GM18870 (cell line): Measurements from ENCODE around the gene CWF19L2.
"Not testable (repeated sequence)": the region's sequence is repeated elsewhere in the genome, so short reads cannot be mapped to it uniquely, and the experiment has no call there.

Source experiments
- ATAC-seq: cut with Tn5 transposase; IDR thresholded peaks from one replicate; pipeline ENCODE4 v1.9.1; 2021; ENCODE audit warnings: moderate library complexity; ENCODE audit not compliant: unreplicated experiment

CWF19L2 gene

GRCh38 chr11:107439586-107440167 is 17.9 kb downstream of the CWF19L2 start:
- no peak for ATAC-seq

GRCh38 chr11:107438148-107438547 is 19.5 kb downstream of the CWF19L2 start:
- ATAC-seq: no peak

DNA sequence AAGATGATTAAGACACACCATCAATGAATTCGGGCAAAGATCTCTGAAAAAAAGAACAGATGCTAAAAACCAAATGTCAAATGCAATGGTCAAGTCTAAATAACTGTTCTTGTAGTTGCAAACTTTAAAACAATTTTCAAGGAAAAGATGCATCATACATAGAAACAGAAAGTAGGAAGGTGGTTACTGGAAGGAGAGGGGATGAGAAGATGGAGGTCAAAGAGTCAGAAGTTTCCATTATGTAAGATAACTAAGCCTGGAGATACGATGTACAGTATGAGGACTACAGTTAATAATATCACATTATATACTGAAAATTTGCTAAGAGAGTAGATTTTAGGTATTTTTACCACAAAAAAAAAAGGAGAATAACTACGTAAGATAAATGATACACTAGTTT is 27.1 kb downstream of the CWF19L2 start:
- ATAC-seq: no peak

DNA sequence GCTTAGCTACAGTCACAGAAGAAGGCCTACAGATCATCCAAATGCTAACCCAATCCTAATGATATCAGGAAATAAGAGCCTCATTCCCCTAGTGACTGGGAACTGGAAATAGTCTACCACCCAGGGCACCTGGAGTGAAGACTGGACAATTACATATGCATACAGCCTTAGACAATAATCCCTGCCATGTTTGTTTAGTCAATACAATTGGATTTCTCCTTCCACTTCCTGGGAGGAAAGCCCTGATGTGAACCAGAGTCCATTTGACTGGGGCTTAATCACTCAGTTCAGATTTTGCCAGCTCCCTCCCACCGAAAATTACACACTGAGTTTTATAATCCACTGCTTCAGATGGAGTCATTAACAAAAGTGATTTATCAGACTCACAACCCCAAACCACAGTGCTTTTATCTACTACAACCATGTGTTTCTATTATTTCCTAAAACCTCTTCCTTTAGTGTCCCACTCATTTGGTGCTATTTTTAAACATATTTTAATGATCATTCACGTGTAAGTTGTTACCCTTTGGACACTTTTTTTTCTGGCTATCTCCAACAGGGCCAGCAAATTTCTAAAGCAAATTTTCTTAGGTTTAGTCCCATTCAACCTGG is 29.9 kb downstream of the CWF19L2 start:
- no peak for ATAC-seq

DNA sequence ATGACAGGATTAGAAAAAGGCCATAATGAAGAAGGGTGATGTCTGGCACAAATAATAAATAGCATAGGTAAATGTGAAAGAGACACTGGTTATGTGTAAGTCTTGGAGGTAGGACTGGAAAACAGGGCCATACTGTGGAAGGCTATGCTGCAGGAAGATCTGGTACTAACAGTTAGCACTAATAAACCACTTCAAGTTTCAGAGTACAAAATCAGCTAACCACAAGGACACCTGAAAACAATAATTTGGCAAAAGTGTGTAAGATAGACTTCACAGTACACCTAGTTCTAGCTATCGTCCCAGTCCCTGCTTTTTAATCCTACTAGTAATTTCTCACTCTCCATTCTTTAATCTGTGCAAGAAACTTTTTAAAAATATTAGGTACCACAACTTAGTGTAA is 44.3 kb downstream of the CWF19L2 start:
- no peak for ATAC-seq

DNA sequence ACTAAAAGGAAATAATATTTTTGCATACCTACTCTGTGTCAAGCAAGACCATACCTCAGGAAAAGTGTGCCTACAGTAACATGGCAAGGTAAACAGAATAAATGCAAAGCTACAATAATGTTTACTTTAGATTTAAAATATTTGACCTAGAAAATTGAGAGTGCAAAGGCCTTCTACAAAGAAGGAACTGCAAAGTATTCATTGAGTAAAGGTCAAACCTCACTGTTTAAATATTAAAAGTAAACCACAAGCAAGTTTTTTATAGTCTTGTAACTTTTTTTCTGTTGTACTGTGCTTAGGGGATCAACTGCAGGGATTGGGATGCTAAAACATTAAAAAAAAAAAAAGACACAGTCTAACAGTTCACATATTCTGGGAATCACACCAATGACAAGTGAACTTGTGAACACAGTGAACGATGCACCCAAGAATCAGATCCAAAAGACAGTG is 48.8 kb downstream of the CWF19L2 start:
- ATAC-seq: peak; percentile 52

- no peak for ATAC-seq
Observed at GRCh38 chr11:107405260-107405659, 52.4 kb downstream of the CWF19L2 start.

- not testable (repeated sequence) for ATAC-seq
Observed at GRCh38 chr11:107401131-107401530, 56.5 kb downstream of the CWF19L2 start.

GRCh38 chr11:107397357-107397756 is 60.3 kb downstream of the CWF19L2 start:
- no peak for ATAC-seq

GRCh38 chr11:107392611-107393010 is 65.0 kb downstream of the CWF19L2 start:
- no peak for ATAC-seq

DNA sequence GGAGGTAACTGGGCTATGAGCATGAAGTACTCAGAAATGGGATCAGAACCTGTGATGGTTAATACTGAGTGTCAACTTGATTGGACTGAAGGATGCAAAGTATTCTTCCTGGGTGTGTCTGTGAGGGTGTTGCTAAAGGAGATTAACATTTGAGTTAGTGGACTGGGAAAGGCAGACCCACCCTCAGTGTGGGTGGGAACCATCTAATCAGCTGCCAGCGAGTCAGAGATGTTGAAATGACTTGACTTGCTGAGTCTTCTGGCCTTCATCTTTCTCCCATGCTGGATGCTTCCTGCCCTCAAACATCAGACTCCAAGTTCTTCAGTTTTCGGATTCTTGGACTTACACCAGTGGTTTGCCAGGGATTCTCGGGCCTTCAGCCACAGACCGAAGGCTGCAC is 66.9 kb downstream of the CWF19L2 start:
- ATAC-seq: not testable (repeated sequence)

DNA sequence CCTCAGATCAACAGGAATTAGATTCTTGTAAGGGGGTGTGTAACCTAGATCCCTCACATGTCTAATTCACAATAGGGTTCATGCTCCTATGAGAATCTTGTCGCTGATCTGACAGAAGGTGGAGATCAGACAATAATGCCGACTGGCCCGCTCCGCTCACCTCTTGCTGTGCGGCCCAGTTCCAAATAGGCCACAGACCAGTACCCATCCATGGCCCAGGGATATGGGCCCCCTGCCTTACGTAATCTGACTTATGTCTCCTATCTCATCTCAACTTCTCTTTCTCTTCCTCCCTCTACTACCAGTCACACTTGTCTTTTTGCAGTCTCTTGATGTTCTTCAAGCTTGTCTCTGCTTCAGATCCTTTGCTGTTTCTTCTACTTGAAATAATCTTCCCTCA is 70.0 kb downstream of the CWF19L2 start:
- no peak for ATAC-seq

- no peak for ATAC-seq
Observed at GRCh38 chr11:107385361-107385981, 72.2 kb downstream of the CWF19L2 start.

GRCh38 chr11:107384144-107384852 is 73.3 kb downstream of the CWF19L2 start:
- ATAC-seq: no peak

GRCh38 chr11:107372439-107372838 is 85.2 kb downstream of the CWF19L2 start:
- ATAC-seq: no peak

DNA sequence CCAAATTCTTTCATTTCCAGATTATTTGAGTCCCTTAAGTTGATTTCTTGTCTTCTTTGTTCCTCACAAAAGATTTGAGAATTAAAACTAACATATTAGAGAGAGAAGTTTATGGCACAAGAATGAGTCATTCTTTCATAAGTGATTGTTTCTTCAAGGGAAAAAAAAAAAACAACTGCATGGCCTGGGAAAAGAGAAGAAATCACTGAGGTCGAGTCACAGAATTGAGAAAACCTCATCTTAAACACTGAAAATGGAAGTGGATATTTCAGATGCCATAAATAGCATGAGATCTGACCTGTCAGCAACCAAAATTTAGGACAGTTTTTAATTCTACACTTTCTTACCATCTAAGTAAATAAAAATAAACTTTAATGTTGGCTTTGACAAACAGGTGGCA is 87.2 kb downstream of the CWF19L2 start:
- ATAC-seq: no peak

DNA sequence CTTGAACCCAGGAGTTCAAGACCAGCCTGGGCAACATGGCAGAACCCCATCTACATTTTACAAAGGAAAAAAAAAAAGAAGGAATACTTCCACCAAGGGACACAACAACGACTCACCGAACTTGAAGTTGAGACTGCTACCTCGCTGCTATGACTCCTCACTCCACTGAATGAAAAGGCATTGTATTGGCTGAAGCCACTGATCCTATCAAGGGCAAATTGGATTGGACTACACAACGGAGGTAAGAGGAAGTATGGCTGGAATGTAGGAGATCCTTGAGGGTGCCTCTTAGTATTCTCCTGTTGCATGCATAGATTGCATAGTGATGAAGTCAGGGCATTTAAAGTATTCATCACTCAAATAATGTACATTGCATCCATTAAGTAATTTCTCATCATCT is 97.9 kb downstream of the CWF19L2 start:
- no peak for ATAC-seq

GRCh38 chr11:107357877-107358276 is 99.7 kb downstream of the CWF19L2 start:
- ATAC-seq: no peak

- ATAC-seq: no peak
Observed at GRCh38 chr11:107354780-107355179, 102.8 kb downstream of the CWF19L2 start.

DNA sequence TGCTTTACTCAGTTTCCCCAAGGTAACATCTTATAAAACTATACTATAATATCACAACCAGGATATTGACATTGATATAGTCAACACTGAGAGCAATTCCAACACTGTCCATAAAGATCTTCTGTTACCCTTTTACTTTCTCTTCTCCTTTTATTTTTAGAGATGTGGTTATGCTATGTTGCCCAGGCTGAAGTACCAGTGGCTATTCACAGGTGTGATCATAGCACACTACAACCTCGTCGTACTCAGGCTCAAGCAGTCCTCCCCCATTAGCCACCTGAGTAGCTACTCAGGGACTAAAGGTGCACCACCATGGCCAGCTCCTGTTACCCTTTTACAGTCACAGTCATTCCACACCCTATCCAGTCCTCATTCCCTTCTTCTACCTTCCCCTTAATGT is 119.7 kb downstream of the CWF19L2 start:
- peak; percentile 66 for ATAC-seq

DNA sequence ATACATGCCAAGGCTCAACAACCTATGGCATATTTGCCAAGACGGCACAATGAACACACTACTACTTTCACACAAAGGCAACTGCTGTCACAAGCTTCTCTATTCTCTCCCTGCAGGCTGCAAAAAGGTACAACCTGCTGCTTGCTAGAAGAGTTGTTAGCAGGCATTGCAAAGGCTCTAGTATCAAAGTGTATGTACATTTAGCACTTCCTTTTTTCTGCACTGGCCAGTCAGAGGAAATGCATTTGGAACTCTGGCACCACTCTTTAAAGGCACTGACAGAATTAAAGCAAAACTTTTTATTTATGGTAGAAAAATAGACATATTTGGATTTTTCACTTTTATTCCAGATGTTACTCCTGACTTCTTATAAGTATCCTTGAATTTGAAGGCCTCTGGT is 125.9 kb downstream of the CWF19L2 start:
- ATAC-seq: no peak

- no peak for ATAC-seq
Observed at GRCh38 chr11:107329164-107329563, 128.5 kb downstream of the CWF19L2 start.
